GM21576 (cell line): Measurements from ENCODE around the gene FAM43A.

Source experiments
- ATAC-seq: cut with Tn5 transposase; IDR thresholded peaks from one replicate; pipeline ENCODE4 v1.9.1; 2021; ENCODE audit warnings: mild to moderate bottlenecking, moderate library complexity; ENCODE audit not compliant: unreplicated experiment

Gene FAM43A

DNA sequence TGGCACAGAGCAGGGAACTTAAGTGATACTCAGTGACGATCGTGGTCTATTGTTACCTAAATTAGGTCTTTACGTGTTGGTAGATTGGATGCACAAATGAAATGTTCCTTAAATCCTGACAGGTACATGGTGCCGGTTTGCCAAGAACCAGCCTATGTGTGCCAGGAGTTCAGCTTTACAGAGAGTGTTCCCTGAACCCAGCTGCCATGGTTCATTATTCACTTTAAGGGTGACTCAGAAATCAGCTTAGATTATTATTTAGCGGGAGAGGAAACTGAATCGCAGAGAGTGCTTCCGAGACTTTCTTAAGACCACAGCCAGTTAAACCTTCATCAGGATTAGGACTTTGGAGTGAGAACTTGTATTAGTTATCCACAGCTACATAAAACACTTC, 21.5 kb downstream of the FAM43A start:
- no peak for ATAC-seq

DNA sequence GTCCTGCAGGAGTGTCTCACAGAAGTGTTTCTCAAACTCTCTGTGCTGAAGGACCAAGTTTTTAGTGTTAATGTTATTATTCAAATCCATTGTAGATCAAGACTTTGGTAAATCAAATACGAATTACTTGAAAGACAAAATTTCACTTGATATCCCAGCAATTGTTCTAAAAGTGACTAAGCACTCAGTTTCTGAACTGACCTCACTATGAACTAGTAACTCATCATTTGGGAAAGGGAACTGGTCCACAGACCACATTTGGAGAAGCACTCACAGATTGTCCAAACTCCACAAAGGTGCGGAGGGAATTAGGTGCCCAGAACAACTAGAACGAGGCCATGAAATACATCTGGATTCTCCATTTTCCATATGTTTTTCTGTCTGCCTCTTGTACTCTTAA, 25.6 kb downstream of the FAM43A start:
- ATAC-seq = no peak

DNA sequence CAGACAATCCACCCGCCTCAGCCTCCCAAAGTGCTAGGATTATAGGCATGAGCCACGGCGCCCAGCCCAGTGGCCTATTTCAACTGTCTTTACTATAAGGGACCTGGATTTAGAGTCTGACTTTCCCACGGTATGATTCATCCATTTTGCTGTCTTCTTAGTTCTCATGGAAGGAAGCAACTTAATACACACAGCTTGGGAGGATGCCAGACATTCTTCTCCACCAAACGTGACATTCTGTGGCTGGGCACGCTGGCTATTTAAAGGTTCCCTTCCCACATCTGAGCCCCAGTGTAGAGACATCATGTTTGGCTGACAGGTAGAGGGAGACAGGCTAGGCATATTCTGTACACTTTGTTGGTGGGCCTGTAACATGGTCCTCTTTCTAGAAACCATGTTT, 26.2 kb downstream of the FAM43A start:
- ATAC-seq = no peak

DNA sequence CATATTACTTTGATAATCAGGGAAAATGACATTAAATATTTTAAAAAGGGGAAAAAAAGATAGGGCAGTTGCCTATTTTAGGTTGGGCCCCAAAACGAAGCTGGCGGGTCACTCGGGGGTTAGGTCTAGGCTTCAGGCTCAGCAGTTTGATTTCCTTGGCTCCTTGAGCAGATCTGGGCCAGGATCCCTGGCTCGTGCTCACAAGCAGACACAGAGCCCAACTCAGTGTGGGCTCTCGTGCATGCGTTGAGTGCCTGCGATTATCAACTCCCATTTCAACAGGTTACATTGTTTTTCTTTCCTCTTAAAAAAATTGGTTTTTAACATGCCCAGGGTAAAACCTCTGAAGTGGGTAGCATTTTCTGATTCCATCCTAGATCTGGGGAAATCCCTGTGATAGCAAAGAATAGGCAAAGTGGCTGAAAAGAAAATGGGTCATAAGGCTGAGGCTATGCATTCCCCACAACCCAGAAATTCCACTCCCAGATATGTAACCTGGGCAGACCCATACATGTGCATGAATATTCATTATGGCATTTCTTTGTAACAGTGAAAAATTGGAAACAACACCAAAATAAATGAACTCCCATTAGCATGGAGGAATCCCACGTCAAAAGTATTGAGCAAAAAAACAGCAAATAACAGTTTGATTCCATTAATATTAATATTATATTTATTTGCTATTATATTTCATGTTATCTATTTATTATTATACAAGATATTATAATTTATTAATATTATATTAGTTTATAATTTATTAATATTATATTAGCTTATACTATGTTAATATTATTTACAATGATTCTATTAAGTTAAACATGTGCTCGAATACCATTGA, 27.8 kb downstream of the FAM43A start:
- ATAC-seq = no peak

DNA sequence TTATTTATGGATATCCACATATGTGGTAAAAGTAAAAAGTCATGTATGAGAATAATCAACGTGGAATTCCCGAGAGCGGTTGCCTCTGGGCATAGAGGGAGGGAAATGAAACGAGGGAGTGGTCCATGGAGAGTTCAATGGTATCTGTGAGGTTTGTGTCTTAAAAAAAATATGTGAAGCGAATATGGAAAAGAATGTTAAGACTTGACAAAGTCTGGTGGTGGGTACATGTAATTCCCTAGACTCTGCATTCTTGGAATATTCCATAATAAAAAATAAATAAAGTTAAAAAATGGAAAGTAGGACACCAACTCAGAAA, 28.4 kb downstream of the FAM43A start:
- no peak for ATAC-seq

DNA sequence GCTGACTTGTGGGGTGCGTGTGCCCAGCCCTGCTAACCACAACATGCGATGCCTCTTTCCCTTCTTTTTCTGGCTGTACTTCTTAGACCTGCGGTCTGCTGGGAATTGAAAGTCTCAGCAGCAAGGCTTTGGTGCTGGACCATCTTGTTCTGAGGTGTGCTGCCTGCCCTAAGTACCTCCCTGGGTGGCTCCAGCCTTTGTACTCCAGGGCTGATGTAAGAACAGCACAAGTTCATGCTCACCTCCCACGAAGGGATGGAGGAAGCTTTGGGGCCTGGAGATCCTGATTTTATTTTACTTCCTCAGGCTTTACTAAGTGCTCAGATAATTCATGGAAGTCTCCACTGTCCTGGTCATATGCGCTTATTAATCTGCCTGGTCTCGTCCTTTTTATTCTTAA, 28.9 kb downstream of the FAM43A start:
- no peak for ATAC-seq

DNA sequence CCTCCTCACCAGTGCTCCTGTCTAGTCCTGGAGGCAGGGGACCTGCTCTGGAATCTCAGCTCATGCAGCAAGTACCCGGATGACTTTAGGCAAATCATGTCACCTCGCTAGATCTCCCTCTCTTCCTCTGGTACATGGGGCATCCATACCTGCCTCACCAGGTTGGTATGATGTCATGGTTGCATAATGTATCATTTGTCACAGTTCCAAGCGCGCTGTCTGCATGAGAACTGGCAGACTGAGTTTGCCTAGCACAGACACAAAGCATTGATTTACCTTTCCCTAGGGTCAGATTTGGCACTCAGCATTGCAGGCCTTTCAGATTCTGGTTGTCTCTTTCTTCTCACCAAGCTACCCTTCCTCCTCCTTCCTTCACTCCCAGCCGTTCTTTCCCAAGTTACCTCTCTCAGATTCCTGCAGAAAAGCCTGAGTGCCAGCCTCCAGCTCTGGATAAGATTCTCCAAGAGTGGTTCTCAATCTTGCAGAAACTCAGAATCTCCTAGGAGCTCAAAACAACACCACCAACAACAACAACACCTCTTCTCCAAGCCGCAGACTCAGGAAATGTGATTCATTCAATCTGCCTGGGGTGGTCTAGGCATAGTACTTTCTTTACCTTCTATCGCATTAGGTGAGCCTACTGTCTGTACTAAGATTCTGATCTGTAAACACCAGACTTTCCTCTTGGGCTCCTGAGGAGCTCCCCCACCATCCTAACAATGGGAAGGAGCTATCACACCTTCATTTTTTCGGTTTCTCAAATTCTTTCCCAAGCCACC, 29.5 kb downstream of the FAM43A start:
- ATAC-seq = no peak

DNA sequence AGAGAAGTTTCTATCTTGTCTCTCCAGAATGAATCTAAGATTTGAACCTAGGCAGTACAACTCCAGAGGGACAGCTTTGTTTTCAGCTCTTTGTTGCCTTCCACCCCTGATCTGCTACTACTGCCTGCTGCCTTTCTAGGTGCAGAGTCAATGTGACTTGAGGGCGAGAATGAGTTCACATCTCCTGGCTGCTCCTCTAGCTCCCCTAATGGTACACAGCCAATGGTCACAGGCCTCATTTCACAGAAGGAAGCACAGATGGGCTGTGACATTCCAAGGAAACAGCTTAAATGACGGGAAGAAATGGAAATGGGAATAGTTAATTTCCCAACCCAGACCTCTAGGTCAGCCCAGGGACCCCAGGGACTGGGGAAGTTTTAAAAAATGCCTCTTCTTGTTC, 32.4 kb downstream of the FAM43A start:
- ATAC-seq = no peak

DNA sequence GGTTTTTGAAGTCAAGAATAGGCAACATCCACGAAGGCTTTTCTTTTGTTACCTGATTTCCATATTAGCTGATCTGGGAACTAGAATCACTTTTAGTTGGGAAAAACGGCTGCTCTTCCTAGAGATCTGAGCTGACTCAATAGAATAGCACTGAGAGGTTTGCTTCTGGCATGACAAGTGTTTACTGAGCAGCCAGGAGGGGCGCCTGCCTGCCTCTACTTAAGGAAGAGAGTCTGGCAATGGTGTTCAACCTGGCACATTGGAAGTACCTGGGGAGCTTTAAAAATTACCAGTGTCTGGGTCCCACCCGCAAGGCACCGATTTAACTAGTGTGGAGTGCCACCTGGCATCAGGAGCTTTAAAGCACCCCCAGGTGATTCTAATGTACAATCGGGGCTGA, 34.4 kb downstream of the FAM43A start:
- ATAC-seq = no peak

DNA sequence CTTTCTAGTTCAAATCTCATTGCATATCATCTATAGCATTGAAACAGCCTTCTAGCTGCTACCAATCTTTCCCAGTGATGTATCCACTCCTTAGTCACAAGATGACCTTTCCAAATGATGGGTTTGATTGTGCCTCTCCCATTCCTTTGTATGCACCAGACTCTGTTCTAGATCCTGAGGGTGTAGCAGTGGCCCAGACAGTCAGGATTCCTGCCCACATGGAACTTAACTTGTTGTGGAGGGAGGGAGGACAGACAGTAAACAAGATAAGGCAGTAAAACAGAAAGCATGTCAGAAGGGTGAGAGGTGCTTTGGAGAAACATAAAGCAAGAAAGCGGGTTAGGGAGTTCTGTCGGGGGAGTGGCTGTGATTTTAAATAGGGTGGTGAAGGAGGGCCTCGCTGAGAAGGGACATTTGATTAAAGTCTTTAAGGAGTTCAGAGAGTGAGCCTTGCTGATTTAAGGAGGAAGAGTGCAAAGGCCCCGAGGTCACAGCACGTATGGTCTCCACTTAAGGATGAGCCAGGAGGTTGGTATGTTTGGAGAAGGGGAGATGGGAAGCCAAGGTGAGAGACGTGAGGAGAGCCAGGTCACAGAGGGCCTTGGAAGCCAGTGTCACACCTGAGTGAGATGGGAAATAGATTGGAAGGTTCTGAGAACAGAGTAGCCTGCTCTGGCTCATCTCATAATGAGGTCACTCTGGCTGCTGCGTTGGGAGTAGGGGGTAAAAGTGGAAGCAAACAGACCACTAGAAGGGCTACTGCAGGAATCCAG, 38.3 kb downstream of the FAM43A start:
- ATAC-seq = no peak

DNA sequence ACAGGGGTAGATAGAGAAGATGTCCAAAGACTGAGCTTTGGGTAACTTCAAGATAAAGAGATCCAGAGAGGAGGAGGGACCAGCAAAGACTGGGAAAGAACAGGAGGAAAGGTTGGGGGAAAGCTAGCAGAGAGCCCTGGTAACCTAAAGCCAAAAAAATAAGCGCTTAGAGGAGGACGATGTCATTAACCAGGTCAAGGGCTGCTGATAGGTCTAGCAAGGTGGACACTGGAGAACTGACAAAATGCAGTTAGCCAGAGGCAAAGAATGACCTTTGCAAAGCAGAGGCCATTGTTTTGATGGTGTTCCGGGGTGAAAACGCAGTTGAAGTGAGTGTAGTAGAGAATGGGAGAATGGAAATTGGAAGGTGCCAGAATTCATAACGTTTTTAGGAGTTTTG, 39.7 kb downstream of the FAM43A start:
- no peak for ATAC-seq

DNA sequence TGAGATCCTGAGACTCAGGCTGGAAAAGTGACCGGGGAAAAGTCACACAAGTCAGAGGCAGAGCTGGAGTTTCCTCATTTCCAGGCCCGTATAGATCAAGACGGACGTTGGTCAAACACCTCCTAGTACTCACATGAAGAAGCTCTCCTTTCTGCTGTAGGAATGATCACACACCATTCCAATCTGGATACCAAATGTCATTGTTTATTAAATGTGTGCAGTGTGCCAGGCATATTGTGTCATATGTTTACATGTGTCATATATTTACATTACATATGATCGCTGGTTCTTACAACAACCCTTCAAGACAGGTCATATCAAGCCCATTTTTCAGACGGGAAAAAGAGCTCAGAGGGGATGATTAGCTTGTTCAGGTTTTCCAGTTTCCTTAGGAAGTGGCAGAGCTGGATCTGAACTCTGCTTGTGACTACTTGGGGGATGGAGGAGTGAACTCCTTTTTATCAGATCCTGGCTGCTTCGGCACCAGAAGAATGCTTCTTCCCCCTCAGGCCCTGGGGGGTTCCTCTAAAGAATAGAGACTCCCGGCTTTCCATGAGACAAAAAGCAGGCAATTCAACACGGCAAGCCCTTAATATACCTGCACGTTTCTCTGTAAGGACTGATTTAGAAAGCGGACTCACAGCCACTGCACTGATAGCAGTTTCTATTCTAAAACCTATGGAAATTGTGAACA, 41.9 kb downstream of the FAM43A start:
- no peak for ATAC-seq

DNA sequence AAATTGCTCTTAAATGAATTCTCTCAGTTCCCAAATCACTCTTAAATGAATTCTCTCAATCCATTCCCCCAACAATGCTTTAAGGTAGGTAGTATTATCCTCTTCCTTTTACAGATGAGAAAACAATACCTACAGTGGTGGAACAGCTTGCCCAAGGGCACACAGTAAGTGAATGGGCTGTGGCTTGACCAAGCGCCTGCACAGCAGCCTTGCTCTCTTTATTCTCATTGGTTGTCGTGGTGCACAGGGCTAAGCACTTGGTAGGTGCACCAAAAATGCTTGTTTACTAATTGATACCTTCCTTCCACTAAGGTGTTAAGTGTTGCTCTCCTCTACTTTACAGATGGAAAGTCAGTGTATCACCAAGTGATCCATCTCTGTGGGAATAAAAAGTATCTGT, 43.3 kb downstream of the FAM43A start:
- ATAC-seq = no peak

DNA sequence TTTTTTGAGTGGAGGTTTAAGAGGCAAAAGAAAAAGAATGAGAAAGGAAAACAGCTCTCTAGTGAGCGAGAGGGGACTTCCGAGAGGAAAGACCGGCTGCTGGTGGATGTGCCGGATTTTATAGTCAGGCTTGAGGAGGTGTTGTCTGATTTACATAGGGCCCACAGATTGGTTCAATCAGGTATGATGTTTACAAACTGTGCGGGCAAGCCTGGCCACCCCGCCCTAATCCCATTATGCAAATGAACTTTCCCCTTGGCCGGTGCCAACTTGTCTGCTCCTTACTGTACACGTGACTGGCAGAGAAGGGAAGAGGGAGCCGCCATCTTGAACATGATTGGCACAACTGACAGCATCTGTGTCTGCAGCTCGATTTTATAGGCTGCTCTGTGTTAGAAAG, 44.7 kb downstream of the FAM43A start:
- no peak for ATAC-seq

DNA sequence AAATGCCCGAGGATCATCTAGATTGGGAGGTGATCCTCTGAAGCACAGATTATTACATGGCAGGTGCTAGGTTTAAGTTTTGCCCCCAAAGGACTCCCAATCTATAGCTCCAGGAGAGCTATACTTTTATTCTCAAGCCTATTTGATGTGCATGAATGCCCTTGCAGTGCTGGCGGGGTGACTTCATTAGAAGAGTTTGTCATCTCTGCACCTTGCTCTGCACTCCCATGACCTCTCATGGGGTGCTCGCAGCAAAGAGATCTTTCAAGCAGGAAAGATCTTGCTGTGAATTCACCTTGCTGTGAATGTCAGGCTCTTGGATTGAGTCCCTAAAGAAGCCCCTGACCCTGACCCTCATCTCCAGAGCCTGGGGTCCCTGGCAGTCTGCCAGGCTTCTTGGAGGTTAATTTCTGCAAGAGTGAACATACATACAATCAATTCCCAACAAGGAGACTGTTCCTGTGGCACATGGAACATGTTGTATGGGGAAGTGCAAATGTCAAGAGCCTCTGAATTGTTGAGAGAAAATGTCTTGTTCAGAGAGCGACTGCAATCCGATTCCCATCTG, 45.9 kb downstream of the FAM43A start:
- ATAC-seq = no peak

DNA sequence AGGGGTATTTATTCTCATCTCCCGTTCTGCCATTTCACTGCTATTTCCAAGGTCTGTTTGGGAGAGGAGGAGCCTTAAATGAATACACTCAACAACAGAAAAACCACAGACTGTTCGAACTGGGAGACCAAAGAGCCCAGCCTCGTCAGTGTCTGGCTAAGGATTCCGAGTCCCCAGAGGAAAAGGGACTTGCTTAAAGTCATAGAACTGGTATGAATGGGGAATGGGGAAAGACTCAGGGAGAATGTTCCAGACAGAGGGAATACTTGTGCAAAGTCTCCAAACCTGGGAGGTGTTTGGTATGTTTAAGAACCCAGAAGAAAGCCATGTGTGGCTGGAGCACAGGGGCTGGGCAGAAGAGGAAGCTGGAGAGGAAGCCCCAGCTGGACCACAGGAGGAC, 46.9 kb downstream of the FAM43A start:
- no peak for ATAC-seq

DNA sequence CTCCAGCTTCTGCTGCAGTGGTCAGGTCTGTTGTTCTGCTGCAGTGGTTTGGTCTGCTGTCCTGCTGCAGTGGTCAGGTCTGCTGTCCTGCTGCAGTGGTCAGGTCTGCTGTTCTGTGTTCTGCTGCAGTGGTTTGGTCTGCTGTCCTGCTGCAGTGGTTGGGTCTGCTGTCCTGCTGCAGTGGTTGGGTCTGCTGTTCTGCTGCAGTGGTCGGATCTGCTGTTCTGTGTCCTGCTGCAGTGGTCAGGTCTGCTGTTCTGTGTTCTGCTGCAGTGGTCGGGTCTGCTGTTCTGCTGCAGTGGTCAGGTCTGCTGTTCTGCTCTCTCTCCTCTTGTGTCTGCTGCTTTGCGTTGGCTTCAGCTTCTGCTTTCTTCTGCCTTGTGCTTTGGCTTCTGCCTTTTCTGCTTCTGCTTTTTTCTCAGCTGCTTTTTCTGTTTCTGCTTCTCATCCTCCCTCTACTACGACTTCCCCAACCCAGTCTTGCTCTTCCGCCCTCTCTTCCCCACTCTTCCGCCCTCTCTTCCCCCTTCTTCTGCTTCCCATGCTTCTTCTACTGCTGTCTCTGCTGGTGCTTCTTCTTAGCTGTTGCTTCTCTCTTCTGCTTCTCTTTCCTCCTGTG, 50.7 kb downstream of the FAM43A start:
- no peak for ATAC-seq

DNA sequence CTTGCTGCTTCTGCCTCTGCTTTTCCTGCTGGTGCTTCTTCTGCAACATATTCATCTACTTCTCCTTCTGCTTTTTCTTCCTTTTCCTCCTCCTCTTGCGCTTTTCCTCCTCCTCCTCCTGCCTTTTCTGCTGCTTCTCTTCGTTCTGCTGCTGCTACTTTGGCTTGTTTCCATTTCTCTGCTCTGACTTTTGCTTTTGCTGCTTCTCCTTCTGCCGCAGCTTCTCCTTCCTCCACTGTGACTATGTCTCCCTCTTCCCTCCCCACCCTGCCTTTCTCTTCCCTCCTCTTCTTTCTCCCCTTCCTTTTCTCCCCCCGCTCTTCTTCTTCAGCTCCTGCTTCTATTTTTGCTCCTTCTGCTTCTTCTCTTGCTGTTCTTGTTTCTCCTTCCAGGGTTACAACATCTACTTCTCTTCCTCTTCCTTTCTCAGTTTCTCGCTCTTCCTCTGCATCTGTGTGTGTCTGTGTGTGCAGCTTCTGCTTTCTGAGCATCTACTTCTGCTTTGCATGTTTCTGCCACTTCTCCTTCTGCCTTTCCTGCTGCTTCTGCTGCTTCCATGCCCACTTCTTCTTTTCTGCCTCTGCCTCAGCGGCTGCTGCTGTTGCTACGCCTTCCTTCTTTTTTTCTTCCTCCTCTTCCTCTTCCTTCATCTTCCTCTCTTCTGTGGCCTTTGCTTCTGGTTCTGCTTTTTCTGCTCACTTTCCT, 51.4 kb downstream of the FAM43A start:
- ATAC-seq = no peak
